Frontal cortex (tissue), 4 donors: ENCODE results near the gene PDGFRB. TPM values are rescaled to one million over a fixed set of nuclear protein-coding genes. Genes with fewer than 3 reads are reported as not detected.

ENCODE experiments used
- DNase-seq, 2 donors: peaks; one replicate each; pipeline ENCODE4 v3.0.0; 2012; ENCODE audit warnings: low spot score in 2 of 2
- FAIRE-seq: peaks from 2 replicates; lab custom pipeline; 2012; peaks lifted over from hg19 to GRCh38; lab: Jason Lieb, UNC
- total RNA-seq: library from RNA; depleted of rRNA; stranded (reverse); fragments of >200 nt; gene quantifications from one replicate; pipeline ENCODE4 v1.2.3, GENCODE V29; 2014
- donor health status: control.
- donor health status: control.
- donor health status: control.

Gene PDGFRB
- total RNA-seq, 1 donor from 2014 or later, result 12.2 TPM

DNA sequence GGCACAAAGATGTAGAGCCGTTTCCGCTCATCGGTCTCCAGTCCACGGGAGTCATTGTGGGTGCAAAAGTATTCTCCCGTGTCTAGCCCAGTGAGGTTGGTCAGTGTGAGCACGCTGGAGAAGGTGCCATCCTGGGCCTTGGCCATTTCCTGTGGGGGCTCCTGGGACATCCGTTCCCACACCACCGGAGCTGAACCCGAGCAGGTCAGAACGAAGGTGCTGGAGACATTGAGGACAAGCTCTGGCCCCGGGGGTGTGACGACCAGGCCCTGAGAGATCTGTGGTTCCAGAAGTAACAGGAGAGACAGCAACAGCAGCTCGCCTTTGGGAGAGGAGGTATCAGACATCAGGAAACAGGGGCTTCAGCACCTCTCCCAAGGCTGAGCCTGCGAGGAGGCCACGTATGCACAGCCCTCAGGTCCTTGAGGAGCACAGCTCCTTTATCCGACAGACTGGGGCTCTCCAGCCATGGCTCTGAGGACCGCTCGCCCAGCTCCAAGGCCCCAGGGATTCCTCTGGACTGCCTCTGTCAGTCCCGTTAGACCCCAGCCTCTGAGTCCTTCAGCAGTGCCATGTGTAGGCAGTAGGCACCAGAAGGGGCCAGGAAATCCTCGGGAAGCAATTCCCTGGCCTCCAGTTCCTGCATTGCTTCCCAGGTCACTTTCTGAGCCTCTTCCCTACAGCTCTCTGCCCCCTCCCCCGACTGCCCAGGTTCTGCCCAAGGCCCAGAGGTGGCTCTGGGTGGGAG lies 19.9 kb downstream of the PDGFRB start:
- FAIRE-seq, result no peak

GRCh38 chr5:150134198-150134588 lies 21.5 kb downstream of the PDGFRB start:
- no peak for FAIRE-seq
- no peak for DNase-seq

More for the DNA sequence above, 19.9 kb downstream of the PDGFRB start:
- DNase-seq, result no peak

- FAIRE-seq (no peak), DNase-seq (no peak)
Measured at GRCh38 chr5:150133581-150134197, 22.0 kb downstream of the PDGFRB start.

GRCh38 chr5:150132740-150133139 lies 22.9 kb downstream of the PDGFRB start:
- no peak for DNase-seq
- FAIRE-seq, result no peak

- DNase-seq (no peak), FAIRE-seq (no peak)
Measured at GRCh38 chr5:150131978-150132694, 23.5 kb downstream of the PDGFRB start.

- DNase-seq, result no peak
- FAIRE-seq, result no peak
Measured at GRCh38 chr5:150131461-150131860, 24.2 kb downstream of the PDGFRB start.

DNA sequence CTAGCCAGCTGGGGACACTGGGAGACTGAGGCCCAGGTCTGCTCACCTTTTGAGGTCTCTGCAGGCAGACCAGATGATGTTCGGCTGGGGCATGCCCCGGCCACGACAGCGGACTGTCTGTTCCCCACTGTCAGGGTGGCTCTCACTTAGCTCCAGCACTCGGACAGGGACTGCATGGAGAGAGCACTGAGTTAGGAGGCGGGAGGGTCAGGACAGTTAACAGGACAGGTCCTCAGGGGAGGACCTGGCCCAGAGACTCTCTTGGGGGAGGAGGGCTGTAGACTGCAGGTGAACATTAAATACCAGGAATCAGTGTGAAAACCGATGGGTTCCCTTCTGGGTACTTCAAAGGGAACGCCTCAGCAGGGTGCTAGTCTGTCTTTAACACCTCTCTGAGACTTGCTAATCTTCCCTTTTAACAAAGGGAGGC lies 25.1 kb downstream of the PDGFRB start:
- DNase-seq, result no peak
- no peak for FAIRE-seq

DNA sequence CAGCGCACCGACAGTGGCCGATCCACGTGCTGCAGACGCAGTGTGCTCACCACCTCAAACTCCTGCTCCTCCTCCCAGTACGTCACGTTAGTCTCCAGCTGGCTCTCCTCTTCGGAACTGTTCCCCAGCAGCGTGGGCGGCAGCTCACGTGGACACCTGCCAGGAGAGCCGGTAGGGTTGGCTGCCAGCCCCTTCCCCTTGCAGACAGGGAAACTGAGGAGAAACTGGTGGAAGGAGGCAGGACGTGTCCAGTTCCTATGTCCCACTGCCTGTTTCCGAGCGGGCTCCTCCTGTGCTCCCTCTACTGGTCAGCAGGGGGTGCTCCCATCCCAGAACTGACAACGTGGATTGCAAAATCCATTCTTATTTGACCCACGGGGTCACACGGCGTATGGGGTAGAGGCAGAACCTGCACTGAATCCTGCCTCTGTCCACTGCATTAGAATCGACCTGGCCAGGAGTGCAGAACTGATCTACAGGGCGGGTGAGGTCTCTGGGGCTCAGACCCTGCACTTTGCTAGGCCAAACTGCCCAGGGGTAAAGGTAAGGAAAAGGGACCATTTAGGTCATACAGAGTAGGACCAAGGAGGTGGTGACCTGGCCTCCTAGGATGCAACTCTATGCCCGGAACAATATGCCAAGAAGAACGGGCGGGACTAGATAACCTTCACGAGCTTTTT lies 25.7 kb downstream of the PDGFRB start:
- FAIRE-seq, result no peak

DNA sequence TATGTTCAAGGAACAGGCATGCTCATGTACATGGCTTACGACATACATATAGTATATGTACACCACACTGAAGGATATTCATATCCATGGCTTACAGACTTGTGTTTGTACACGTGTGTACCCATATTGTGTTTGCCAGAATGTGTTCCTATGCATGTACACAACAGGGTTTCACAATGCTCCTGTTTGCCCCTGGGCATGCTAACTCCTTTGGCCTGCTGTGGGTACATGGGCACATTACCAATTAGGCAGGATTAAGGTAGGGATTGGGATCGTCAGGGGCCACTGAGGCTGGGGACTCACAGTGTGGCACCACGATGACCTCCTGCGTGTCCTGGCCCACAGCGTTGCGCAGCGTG lies 26.2 kb downstream of the PDGFRB start:
- DNase-seq, result no peak
- no peak for FAIRE-seq

More for the DNA sequence above, 25.7 kb downstream of the PDGFRB start:
- peak; percentile 74 to 86 for DNase-seq

- no peak for DNase-seq
Measured at GRCh38 chr5:150126921-150127265, 28.8 kb downstream of the PDGFRB start.

GRCh38 chr5:150126199-150126920 lies 29.3 kb downstream of the PDGFRB start:
- DNase-seq (no peak), FAIRE-seq (no peak)

More at GRCh38 chr5:150126921-150127265, 28.8 kb downstream of the PDGFRB start:
- no peak for FAIRE-seq

DNA sequence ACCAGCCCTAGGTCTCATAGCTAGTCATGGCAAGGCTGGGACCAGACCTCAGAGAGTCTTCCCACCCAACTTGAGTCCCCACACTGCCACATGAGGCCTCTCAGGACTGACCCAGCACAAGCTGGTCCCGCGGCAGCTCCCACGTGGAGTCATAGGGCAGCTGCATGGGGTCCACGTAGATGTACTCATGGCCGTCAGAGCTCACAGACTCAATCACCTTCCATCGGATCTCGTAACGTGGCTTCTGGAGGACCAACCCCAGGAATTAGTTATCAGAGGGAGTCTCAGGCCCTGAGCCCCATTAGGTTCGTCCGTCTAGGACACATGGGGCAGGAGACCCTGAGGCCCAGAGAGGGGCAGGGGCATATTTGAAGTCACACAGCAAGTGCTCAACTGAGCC lies 30.3 kb downstream of the PDGFRB start:
- FAIRE-seq (no peak), DNase-seq (no peak)

DNA sequence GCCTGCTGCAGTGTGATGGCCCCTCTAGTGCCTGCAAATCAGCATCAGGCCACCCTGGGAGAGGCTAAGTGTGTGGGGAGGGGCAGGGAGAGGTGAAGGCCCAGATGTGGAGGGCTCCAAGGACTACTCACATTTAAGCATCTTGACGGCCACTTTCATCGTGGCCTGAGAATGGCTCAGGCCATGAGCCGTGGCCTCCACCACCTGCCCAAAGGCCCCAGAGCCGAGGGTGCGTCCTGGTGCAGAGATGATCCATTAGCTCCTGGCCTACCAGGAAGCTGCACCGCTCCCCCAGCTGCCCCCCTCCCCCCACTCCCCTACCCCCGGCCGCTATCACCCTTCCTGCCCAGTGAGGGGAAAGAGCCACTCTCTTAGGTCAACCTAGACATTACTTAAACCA lies 31.0 kb downstream of the PDGFRB start:
- DNase-seq (no peak), FAIRE-seq (no peak)

DNA sequence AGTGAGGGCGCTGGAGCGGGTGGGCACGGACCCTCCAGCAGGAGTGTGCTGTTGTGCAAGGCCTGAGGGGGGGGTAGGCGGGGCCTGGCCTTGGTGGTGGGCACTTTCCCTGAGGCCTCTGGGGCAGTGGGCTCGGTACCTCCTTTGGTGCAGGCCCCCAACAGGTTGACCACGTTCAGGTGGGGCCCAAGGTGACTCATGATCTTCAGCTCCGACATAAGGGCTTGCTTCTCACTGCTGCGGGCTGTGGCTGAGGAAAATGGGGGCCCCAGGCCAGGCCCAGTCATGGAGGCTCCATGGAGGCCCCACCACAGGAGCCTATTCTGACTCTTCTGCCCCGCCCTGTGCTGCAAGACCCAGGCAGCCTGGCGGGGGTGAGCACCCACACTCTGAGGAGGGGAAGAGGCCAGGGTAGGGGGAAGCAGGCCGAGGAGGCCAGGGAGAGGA lies 31.5 kb downstream of the PDGFRB start:
- DNase-seq, result no peak
- FAIRE-seq, result no peak

GRCh38 chr5:150123542-150123941 lies 32.1 kb downstream of the PDGFRB start:
- no peak for DNase-seq
- FAIRE-seq, result no peak

DNA sequence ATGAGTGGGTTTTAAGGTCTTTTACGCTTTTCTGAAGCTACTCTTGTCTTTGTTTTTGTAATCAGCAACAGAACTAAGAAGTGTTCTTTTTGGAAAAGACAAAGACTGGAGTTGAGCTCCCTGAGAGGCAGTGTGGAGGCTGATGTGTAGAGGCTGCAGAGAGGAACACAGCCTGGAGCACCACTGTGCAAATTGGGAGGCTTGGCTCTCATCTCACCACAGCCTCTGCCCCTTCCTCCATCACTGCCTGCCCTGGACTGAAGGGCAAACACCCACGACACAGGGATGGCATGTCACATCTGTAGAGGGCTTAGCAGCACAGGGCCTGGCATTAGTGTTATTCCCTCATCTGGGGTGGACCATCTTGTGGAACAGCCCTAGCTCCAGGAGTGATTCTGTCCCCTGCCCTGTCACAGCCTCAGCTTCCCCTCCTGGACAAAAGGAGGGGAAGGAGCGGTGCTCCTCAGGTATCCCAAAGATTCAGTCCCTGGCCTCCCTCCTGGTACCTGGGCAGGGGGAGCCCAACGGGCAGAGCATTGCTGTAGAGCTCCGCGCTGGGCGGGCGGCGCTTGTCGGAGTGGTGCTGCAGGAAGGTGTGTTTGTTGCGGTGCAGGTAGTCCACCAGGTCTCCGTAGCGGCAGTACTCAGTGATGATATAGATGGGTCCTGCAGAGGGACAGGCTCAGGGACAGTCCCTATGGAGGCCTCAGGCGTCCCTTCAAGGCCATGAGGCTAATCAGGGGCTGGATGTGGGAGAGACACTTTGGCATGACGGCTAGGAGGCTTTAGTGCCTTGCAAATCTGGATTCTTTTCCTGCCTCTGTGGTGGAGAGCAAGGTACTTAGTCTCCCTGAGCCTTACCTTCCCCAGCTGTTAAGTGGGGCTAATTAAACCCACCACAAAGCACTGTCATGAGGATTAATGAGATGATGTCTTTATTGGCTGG lies 32.8 kb downstream of the PDGFRB start:
- FAIRE-seq, result no peak
- no peak for DNase-seq

- FAIRE-seq (no peak), DNase-seq (no peak)
Measured at GRCh38 chr5:150122158-150122510, 33.5 kb downstream of the PDGFRB start.

DNA sequence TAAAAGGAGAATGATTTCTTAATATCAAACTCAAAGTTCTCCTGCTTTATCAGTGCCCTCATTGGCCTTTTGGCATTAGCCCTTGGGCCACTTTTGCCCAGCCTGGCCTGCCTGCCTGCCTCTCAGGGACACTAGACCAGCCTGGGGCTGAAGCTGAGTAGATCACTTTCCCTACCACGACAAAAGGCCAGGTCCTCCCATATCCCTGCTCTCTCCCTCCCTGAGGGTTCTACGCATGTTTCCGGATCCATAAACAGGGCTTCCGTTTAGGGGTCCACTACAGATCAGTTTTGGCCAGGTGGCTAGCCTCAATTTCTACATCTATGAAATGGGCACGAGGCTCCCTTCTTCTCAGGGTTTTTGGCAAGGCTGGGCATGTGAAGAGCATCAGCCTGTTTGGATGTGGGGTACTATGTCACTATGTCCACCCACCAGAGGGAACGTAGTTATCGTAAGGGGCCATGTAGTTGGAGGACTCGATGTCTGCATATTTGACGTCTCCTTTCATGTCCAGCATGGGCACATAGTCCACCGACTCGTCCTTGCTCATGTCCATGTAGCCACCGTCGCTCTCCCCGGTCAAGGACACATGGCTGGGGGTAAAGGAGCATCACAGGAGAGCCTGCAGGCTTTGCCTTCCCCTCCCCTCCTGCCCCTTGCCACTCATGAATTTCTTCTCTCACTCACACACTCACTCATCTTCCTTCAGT lies 34.0 kb downstream of the PDGFRB start:
- FAIRE-seq (no peak), DNase-seq (no peak)
